IMR-90 (cell line): ENCODE results near the gene POR. TPM values are rescaled to one million over a fixed set of nuclear protein-coding genes. Genes with fewer than 3 reads are reported as not detected.

Experiments
- ATAC-seq: fragments of 200-7000 bp; cut with Tn5 transposase; 2 replicates; pipeline ENCODE4 v1.9.1; 2020; ENCODE audit warnings: low read depth, mild to moderate bottlenecking, moderate library complexity
- BruUV-seq: library from RNA; stranded (reverse); fragments of 400-500 nt; replicated peaks from 2 replicates; lab custom pipeline; 2021; lab: Mats Ljungman, UMichigan
- CTCF ChIA-PET: fragments of 300-600 bp; formaldehyde crosslinking; extraction: SDS; loops from one replicate; lab custom pipeline; 2021; ENCODE audit warnings: antibody characterized with exemption; lab: Yijun Ruan, JAX
- POLR2A ChIA-PET: fragments of 300-600 bp; sonication (Branson Sonifier 250); formaldehyde crosslinking; loops from one replicate; lab custom pipeline; 2022; ENCODE audit warnings: antibody characterized with exemption; ENCODE audit not compliant: unreplicated experiment; lab: Charles Lee
- DNase-seq: peaks from one replicate; pipeline ENCODE4 v3.0.0; 2013
- H2AFZ ChIP-seq: replicated peaks from 2 replicates; pipeline ENCODE3; 2013; ENCODE audit warnings: low read length, mild to moderate bottlenecking; ENCODE audit not compliant: poor library complexity
- H2AK5ac ChIP-seq: 2 replicates; pipeline ENCODE4 v1.6.1; 2013; ENCODE audit warnings: low read depth, low read length, inconsistent platforms
- H2AK9ac ChIP-seq: replicated peaks from 2 replicates; pipeline ENCODE3; 2013; ENCODE audit warnings: mild to moderate bottlenecking, low read depth, low read length, moderate library complexity; ENCODE audit not compliant: poor library complexity
- H2BK120ac ChIP-seq: 2 replicates; pipeline ENCODE4 v1.6.1; 2013; ENCODE audit warnings: low read depth, low read length, inconsistent platforms
- H2BK15ac ChIP-seq: 3 replicates; pipeline ENCODE4 v1.6.1; 2013; ENCODE audit warnings: low read depth, low read length, inconsistent platforms
- H2BK20ac ChIP-seq: 2 replicates; pipeline ENCODE4 v1.6.1; 2013; ENCODE audit warnings: low read depth, mild to moderate bottlenecking, inconsistent platforms, low read length, moderate library complexity
- H2BK5ac ChIP-seq: 2 replicates; pipeline ENCODE4 v1.6.1; 2013; ENCODE audit warnings: mild to moderate bottlenecking, low read depth, low read length, inconsistent platforms; ENCODE audit not compliant: poor library complexity, severe bottlenecking
- H3K14ac ChIP-seq: replicated peaks from 2 replicates; pipeline ENCODE4 v1.6.1; 2013; ENCODE audit warnings: low read depth, low read length, inconsistent platforms
- H3K18ac ChIP-seq: 2 replicates; pipeline ENCODE4 v1.6.1; 2013; ENCODE audit warnings: low read depth, low read length, control low read depth
- H3K23ac ChIP-seq: 2 replicates; pipeline ENCODE4 v1.6.1; 2013; ENCODE audit warnings: low read depth, low read length, inconsistent platforms
- H3K27ac ChIP-seq: 2 replicates; pipeline ENCODE4 v1.5.1; 2013; ENCODE audit warnings: mild to moderate bottlenecking, control low read depth, low read length; ENCODE audit not compliant: insufficient read depth
- H3K27me3 ChIP-seq: 2 replicates; pipeline ENCODE4 v1.6.1; 2013; ENCODE audit warnings: low read length; ENCODE audit not compliant: control insufficient read depth, insufficient read depth
- H3K36me3 ChIP-seq: 2 replicates; pipeline ENCODE4 v1.6.1; 2013; ENCODE audit warnings: low read length, mixed read lengths; ENCODE audit not compliant: control insufficient read depth, insufficient read depth
- H3K4ac ChIP-seq: 2 replicates; pipeline ENCODE4 v1.6.1; 2013; ENCODE audit warnings: low read depth, low read length, inconsistent platforms
- H3K4me1 ChIP-seq: 2 replicates; pipeline ENCODE4 v1.6.1; 2013; ENCODE audit warnings: low read length, mixed read lengths; ENCODE audit not compliant: control insufficient read depth, insufficient read depth
- H3K4me2 ChIP-seq: 2 replicates; pipeline ENCODE4 v1.6.1; 2013; ENCODE audit warnings: low read depth, mild to moderate bottlenecking, control low read depth, low read length, moderate library complexity
- H3K4me3 ChIP-seq: 2 replicates; pipeline ENCODE4 v1.5.1; 2013; ENCODE audit warnings: low read depth, mild to moderate bottlenecking, control low read depth, low read length, moderate library complexity; ENCODE audit not compliant: insufficient read depth
- H3K56ac ChIP-seq: 2 replicates; pipeline ENCODE4 v1.6.1; 2013; ENCODE audit warnings: low read length, inconsistent platforms; ENCODE audit not compliant: insufficient read depth; ENCODE audit errors: extremely low read depth
- H3K79me1 ChIP-seq, 2 experiments: 2 replicates each; pipeline ENCODE4 v1.6.1; 2013; ENCODE audit warnings: low read length in 2 of 2, inconsistent platforms in 1 of 2, low read depth in 1 of 2
- H3K9ac ChIP-seq: 2 replicates; pipeline ENCODE4 v1.6.1; 2013; ENCODE audit warnings: low read depth, low read length, control low read depth
- H3K9me1 ChIP-seq: 2 replicates; pipeline ENCODE4 v1.6.1; 2013; ENCODE audit warnings: low read length, inconsistent platforms; ENCODE audit not compliant: insufficient read depth
- H3K9me3 ChIP-seq: 2 replicates; pipeline ENCODE4 v1.6.1; 2013; ENCODE audit warnings: low read length; ENCODE audit not compliant: control insufficient read depth, insufficient read depth
- H4K20me1 ChIP-seq: 2 replicates; pipeline ENCODE4 v1.6.1; 2013; ENCODE audit warnings: low read length, inconsistent platforms; ENCODE audit not compliant: insufficient read depth
- H4K5ac ChIP-seq: 2 replicates; pipeline ENCODE4 v1.6.1; 2013; ENCODE audit warnings: mild to moderate bottlenecking, low read depth, low read length, control low read depth
- H4K8ac ChIP-seq, 2 experiments: 2 replicates each; pipeline ENCODE4 v1.6.1; 2013; ENCODE audit warnings: low read depth in 2 of 2, low read length in 2 of 2, control low read depth in 1 of 2, inconsistent platforms in 1 of 2
- H4K91ac ChIP-seq: 2 replicates; pipeline ENCODE4 v1.6.1; 2013; ENCODE audit warnings: low read depth, low read length, inconsistent platforms; ENCODE audit not compliant: insufficient read depth
- FOS ChIP-seq: fragments of 150-350 bp; IDR thresholded peaks from 2 replicates; pipeline ENCODE4 v1.6.1; 2016; ENCODE audit warnings: low read depth, low read length
- WGBS, 2 experiments: methylation state at CpG; one replicate each; pipeline versions ENCODE4 v1.1.5 to v1.1.7; 2013; ENCODE audit warnings: missing lambda C conversion rate in 2 of 2; ENCODE audit not compliant: insufficient read length in 1 of 2; ENCODE audit errors: extremely low coverage in 2 of 2; 5-methylcytosine and 5-hydroxymethylcytosine counted together
- dilution Hi-C: fragments of 300-500 bp; cut with HindIII; formaldehyde crosslinking; loops from one replicate; pipeline ENCODE4 v1.14.3; 2018; ENCODE audit warnings: low sequenced_read_pairs; ENCODE audit not compliant: unreplicated experiment
- in situ Hi-C: fragments of 300-500 bp; cut with MboI; formaldehyde crosslinking; loops from 3 replicates; pipeline ENCODE4 v1.14.3; 2019; ENCODE audit warnings: low sequenced_read_pairs, inconsistent platforms, mixed read lengths
- intact Hi-C: fragments of 100-400 bp; cut with micrococcal nuclease; formaldehyde crosslinking; loops from 2 replicates; pipeline ENCODE4 v1.10.0; 2022
- polyA plus RNA-seq, 3 experiments: library from polyadenylated mRNA; depleted of rRNA; stranded (reverse); fragments of >200 nt; gene quantifications; 2 replicates each; pipeline ENCODE4 v1.2.3, GENCODE V29; 2012; ENCODE audit warnings: low replicate concordance in 1 of 3
- total RNA-seq: library from RNA; depleted of rRNA; stranded (reverse); fragments of >200 nt; gene quantifications from 2 replicates; pipeline ENCODE4 v1.2.3, GENCODE V29; 2012

The POR gene
- total and polyA plus RNA-seq, 2 of the 4 experiments (the other 2 are of a cell fraction): 25.5 to 42.2 TPM

- Histone ChIP-seq H2AFZ (no peak overlapping the region), H4K91ac (no peak overlapping the region), H3K79me1 (peaks cover 0 to 10% of the 10 kb centered on the region in 2 experiments; a peak in 2 of 4 replicates), H2BK15ac (no peak overlapping the region), H3K4me2 (no peak overlapping the region), H3K18ac (no peak overlapping the region), H3K27me3 (no peaks in the 10 kb centered on the region), H3K27ac (no peak overlapping the region), H3K4me1 (peaks cover 3% of the 10 kb centered on the region), H3K9ac (no peak overlapping the region), H3K9me1 (no peaks in the 10 kb centered on the region), H3K4ac (no peak overlapping the region), H4K20me1 (peaks cover 4% of the 10 kb centered on the region), H3K4me3 (no peak overlapping the region), H4K5ac (no peak overlapping the region), H2BK5ac (no peak overlapping the region), H3K36me3 (peaks cover 46% of the 10 kb centered on the region), H3K14ac (no peak overlapping the region), H2BK120ac (no peak overlapping the region), H3K56ac (no peak overlapping the region), H4K8ac (no peak overlapping the region), H2AK9ac (peak overlapping the region; percentile 15), H3K9me3 (no peaks in the 10 kb centered on the region), H3K23ac (no peak overlapping the region), H2AK5ac (no peak overlapping the region), H2BK20ac (no peak overlapping the region)
- in situ Hi-C loops: no loop called here
- WGBS, 2 experiments: 60% methylated on average over 1 of the region's 30 CpGs; no CpG with 5 or more reads in 1 of the 2 experiments
- BruUV-seq: no TSS peak
- dilution Hi-C loops: no loop called here
- no peak for ATAC-seq
- DNase-seq: no peak
- ChIA-PET CTCF (no interaction called here), POLR2A (no interaction called here)
- no peak for TF ChIP-seq FOS
- intact Hi-C loops: no loop called here
Observed at GRCh38 chr7:75987805-75988567, 73.0 kb downstream of the POR start.
